ENCODE results near the gene CDKN1A.

GRCh38 chr6:36629784-36630183 is 48.7 kb upstream of the CDKN1A start:
- TF ChIP-seq PRDM10 (tag by site-specific recombination; IDR thresholded peaks at IDR 0.05) (no peak), ZNF560 (tag by site-specific recombination; IDR thresholded peaks at IDR 0.05; ENCODE audit: borderline replicate concordance) (no peak)
